ENCODE results near the gene TMEM204. TPM values are rescaled to one million over a fixed set of nuclear protein-coding genes. Genes with fewer than 3 reads are reported as not detected.

TMEM204 gene
- total RNA-seq, 2 experiments from 2014 or later = 12.9 to 14.3 TPM

DNA sequence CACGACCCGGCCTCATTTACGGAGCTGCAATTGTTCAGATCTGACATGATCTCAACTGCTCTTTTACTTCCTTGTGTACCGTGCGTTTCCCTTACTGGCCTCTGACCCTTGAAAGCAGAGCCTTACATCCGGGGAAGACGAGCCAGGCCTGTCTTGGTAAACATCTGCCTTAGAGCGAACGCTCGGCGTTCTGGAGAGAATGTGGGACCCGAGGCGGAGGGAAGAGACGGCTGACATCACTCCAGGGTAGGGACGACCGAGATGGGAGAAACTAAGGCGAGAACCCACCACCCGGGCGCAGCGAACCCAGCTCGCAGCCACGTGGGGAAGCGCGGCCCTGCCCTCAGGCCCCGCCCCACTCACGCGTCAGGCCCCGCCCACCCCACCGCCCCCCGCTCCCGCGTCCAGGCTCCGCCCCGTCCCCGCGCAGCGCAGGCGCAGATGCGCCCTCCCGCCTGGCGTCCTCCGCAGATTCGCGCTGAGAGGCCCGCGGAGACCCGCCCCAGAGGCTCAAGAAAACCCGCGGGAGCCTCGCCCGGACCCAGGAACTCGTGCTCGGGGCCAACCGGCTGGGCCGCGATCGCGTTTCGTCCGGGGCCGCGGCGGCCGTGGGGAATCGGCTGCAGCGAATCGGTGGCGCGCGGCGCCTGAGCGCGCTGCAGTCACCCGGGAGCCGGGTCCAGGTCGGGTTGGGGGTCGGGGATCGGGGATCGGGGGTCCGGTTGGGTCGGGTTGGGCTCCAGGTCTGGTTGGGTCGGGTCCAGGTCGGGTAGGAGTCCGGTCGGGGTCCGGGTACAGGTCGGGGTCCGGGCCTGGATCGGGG lies 40.3 kb upstream of the TMEM204 start, which contains the start of gene TELO2:
Gene TELO2, plus strand, starts transcription at position 438 of the 823 bp plus-strand sequence. CDS start 922 bp downstream, outside the sequence.
- intact Hi-C loops (cut with micrococcal nuclease) = no loop called here
- TF ChIP-seq, protein P1, sequence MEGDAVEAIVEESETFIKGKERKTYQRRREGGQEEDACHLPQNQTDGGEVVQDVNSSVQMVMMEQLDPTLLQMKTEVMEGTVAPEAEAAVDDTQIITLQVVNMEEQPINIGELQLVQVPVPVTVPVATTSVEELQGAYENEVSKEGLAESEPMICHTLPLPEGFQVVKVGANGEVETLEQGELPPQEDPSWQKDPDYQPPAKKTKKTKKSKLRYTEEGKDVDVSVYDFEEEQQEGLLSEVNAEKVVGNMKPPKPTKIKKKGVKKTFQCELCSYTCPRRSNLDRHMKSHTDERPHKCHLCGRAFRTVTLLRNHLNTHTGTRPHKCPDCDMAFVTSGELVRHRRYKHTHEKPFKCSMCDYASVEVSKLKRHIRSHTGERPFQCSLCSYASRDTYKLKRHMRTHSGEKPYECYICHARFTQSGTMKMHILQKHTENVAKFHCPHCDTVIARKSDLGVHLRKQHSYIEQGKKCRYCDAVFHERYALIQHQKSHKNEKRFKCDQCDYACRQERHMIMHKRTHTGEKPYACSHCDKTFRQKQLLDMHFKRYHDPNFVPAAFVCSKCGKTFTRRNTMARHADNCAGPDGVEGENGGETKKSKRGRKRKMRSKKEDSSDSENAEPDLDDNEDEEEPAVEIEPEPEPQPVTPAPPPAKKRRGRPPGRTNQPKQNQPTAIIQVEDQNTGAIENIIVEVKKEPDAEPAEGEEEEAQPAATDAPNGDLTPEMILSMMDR (IDR thresholded peaks at IDR 0.05) = no peak
- peaks cover 10% of the 10 kb centered on the region for H3K4me1 Mint-ChIP-seq (ENCODE audit: low read depth)
- peak; percentile 85 for DNase-seq
- H3K9me3 Mint-ChIP-seq = no peaks in the 10 kb centered on the region
- ChIA-PET CTCF (no interaction called here), POLR2A (interaction anchor here (0.9 to 3.4 kb wide), 11 partner anchors 10 to 114 kb away, joined by 3 to 15 read pairs (median 6); partner anchors contain the start of genes TMEM204 and UQCC4)
- H3K4me3 Mint-ChIP-seq = peak within 1 kb of the TSS; percentile 93
- ATAC-seq = peak; percentile 93
- H3K36me3 Mint-ChIP-seq (ENCODE audit: low read depth) = peaks cover 8% of the 10 kb centered on the region
- H3K27ac Mint-ChIP-seq = peak within 1 kb of the TSS; percentile 99
- H3K27me3 Mint-ChIP-seq = no peaks in the 10 kb centered on the region

DNA sequence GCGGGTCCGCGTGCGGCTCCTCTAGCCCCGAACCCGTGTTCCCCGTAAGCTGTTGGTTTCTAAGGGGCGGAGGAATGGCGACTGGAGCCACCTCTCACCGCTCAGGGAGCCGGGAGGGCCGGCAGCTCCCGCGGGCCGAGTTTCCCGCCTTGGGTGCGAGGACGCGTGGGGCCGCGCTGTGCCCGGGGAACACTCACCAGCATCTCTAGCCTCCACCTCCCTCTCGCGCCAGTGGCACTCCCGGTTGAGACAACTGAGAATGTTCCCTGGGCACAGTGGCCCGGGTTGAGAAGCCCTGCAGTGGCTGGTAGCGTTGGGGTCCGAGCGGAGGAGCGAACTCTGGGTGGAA lies 39.7 kb upstream of the TMEM204 start:
- H3K27me3 Mint-ChIP-seq = no peaks in the 10 kb centered on the region
- H3K4me1 Mint-ChIP-seq (ENCODE audit: low read depth) = peaks cover 10% of the 10 kb centered on the region
- peaks cover 10% of the 10 kb centered on the region for H3K36me3 Mint-ChIP-seq (ENCODE audit: low read depth)
- H3K9me3 Mint-ChIP-seq = no peaks in the 10 kb centered on the region
- POLR2A ChIA-PET = interaction anchor here (0.9 to 3.4 kb wide), 9 partner anchors 10 to 115 kb away, joined by 3 to 15 read pairs (median 6); partner anchors contain the start of genes TMEM204 and UQCC4
- ATAC-seq = peak; percentile 16
- intact Hi-C loops (cut with micrococcal nuclease) = no loop called here
- peak overlapping the region; percentile 93 for H3K4me3 Mint-ChIP-seq
- H3K27ac Mint-ChIP-seq = peak overlapping the region; percentile 86
- TF ChIP-seq, protein P1 (IDR thresholded peaks at IDR 0.05) = no peak
- CTCF ChIA-PET = interaction anchor here (0.9 kb wide), 1 partner anchor 116 kb away, joined by 3 read pairs; no protein-coding TSS in a partner anchor
- peak; percentile 13 for DNase-seq

DNA sequence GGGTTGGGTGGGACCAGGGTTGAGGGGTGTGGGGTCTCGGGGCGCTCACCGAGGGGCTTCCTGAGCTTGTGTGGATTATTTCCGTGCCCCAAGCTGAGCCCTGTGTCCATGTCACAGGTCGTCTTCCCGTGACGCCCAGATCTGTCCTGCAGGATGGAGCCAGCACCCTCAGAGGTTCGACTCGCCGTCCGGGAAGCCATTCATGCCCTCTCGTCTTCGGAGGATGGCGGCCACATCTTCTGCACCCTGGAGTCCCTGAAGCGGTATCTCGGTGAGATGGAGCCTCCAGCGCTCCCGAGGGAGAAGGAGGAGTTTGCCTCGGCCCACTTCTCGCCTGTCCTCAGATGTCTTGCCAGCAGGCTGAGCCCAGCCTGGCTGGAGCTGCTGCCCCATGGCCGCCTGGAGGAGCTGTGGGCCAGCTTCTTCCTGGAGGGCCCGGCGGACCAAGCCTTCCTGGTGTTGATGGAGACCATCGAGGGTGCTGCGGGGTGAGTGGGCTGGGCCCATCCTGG lies 39.3 kb upstream of the TMEM204 start:
- CTCF ChIA-PET = interaction anchor here (0.9 kb wide), 1 partner anchor 115 kb away, joined by 3 read pairs; no protein-coding TSS in a partner anchor
- Mint-ChIP-seq H3K27me3 (no peaks in the 10 kb centered on the region), H3K36me3 (ENCODE audit: low read depth) (peaks cover 10% of the 10 kb centered on the region), H3K9me3 (no peaks in the 10 kb centered on the region), H3K4me1 (ENCODE audit: low read depth) (peaks cover 10% of the 10 kb centered on the region), H3K27ac (peak overlapping the region; percentile 86), H3K4me3 (peak overlapping the region; percentile 93)
- TF ChIP-seq, protein P1 (IDR thresholded peaks at IDR 0.05) = no peak
- DNase-seq (no peak), ATAC-seq (no peak)
- POLR2A ChIA-PET = interaction anchor here (0.9 to 3.4 kb wide), 7 partner anchors 9 to 116 kb away, joined by 3 to 15 read pairs (median 7); partner anchors contain the start of genes TMEM204 and UQCC4
- intact Hi-C loops (cut with micrococcal nuclease) = no loop called here

DNA sequence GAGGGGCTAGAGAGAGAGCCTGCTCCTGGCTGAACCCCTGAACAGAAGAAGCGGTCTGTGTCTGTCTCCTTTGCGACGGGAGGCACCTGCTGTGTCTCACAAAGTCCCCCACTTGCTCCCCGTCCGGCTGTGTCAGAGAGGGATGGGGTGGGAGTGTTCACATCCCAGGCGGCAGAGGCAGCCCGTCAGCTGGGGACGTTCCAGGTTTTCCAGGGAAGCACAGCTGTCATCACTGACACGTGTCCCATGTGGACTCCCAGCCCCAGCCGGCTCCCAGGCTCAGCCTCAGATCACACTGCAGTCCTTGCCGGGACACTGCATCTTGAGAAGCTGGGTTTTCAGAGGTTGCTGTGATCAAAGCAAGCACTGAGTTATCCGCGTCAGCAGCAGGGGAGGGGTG lies 38.8 kb upstream of the TMEM204 start:
- no peak for ATAC-seq
- TF ChIP-seq, protein P1 (IDR thresholded peaks at IDR 0.05) = no peak
- H3K4me3 Mint-ChIP-seq = peak overlapping the region; percentile 93
- peaks cover 10% of the 10 kb centered on the region for H3K4me1 Mint-ChIP-seq (ENCODE audit: low read depth)
- H3K36me3 Mint-ChIP-seq (ENCODE audit: low read depth) = peaks cover 10% of the 10 kb centered on the region
- ChIA-PET POLR2A (interaction anchor here (1.0 to 2.9 kb wide), 4 partner anchors 9 to 40 kb away, joined by 3 to 15 read pairs (median 7); partner anchors contain the start of gene TMEM204), CTCF (interaction anchor here (0.9 kb wide), 1 partner anchor 115 kb away, joined by 3 read pairs; no protein-coding TSS in a partner anchor)
- no peak for DNase-seq
- H3K27me3 Mint-ChIP-seq = no peaks in the 10 kb centered on the region
- no peaks in the 10 kb centered on the region for H3K9me3 Mint-ChIP-seq
- intact Hi-C loops (cut with micrococcal nuclease) = no loop called here
- H3K27ac Mint-ChIP-seq = no peak overlapping the region
